Cardiac fibroblast (primary cell): ENCODE data around the gene NT5DC1.

ENCODE experiments used
- DNase-seq, 2 donors: peaks; one replicate each; pipeline versions ENCODE4 v3.0.0 to v3.0.0-alpha.2; 2010; ENCODE audit warnings: low read depth in 2 of 2
- H3K4me3 ChIP-seq, 2 donors: replicated peaks in 1 of 2; 1 replicate in 1 of 2; 2 replicates in 1 of 2; pipeline ENCODE4 v1.5.1; 2011; ENCODE audit warnings: low read depth in 2 of 2, low read length in 2 of 2, mild to moderate bottlenecking in 2 of 2, moderate library complexity in 1 of 2
- CTCF ChIP-seq: IDR thresholded peaks from one replicate; pipeline ENCODE4 v1.5.1; 2011; ENCODE audit warnings: low read depth, mild to moderate bottlenecking, low read length, inconsistent platforms

NT5DC1 gene

GRCh38 chr6:116062496-116062895 is 38.2 kb upstream of the NT5DC1 start:
- no peak for TF ChIP-seq CTCF
- no peak for DNase-seq

GRCh38 chr6:116064666-116065065 is 36.0 kb upstream of the NT5DC1 start:
- TF ChIP-seq CTCF: no peak
- H3K4me3 ChIP-seq: no peak overlapping the region
- DNase-seq: peak in 1 of 2 donors; percentile 44

More at GRCh38 chr6:116062496-116062895, 38.2 kb upstream of the NT5DC1 start:
- no peak overlapping the region for H3K4me3 ChIP-seq

- no peak for TF ChIP-seq CTCF
- DNase-seq: no peak
- H3K4me3 ChIP-seq: no peak overlapping the region
Measured at GRCh38 chr6:116066789-116067188, 33.9 kb upstream of the NT5DC1 start.

GRCh38 chr6:116070101-116070500 is 30.6 kb upstream of the NT5DC1 start:
- TF ChIP-seq CTCF: no peak
- no peak for DNase-seq

GRCh38 chr6:116070616-116071389 is 29.9 kb upstream of the NT5DC1 start:
- TF ChIP-seq CTCF: no peak
- peak in 1 of 2 donors; percentile 25 for DNase-seq
- H3K4me3 ChIP-seq: no peak overlapping the region

More at GRCh38 chr6:116070101-116070500, 30.6 kb upstream of the NT5DC1 start:
- H3K4me3 ChIP-seq: no peak overlapping the region

- peak in 1 of 2 donors; percentile 4 for DNase-seq
- no peak for TF ChIP-seq CTCF
- H3K4me3 ChIP-seq: no peak overlapping the region
Measured at GRCh38 chr6:116072368-116072767, 28.3 kb upstream of the NT5DC1 start.
